Stimulated activated CD4-positive, alpha-beta T cell treated with anti-CD3 and anti-CD28 coated beads, Interleukin-2, amount 100 ng/mL, for 24 hours (primary cell): Measurements from ENCODE around the gene PTPRN2.
"Not testable (repeated sequence)": the region's sequence is repeated elsewhere in the genome, so short reads cannot be mapped to it uniquely, and the experiment has no call there.

ENCODE experiments used
- DNase-seq, 2 donors: peaks; one replicate each; pipeline ENCODE4 v3.0.0-alpha.2; 2020

The PTPRN2 gene

GRCh38 chr7:158431941-158432347 lies 155.7 kb downstream of the PTPRN2 start:
- no peak for DNase-seq

GRCh38 chr7:158431055-158431940 lies 156.3 kb downstream of the PTPRN2 start:
- DNase-seq = no peak

- no peak for DNase-seq
Measured at GRCh38 chr7:158430308-158431034, 157.2 kb downstream of the PTPRN2 start.

- DNase-seq = no peak
Measured at GRCh38 chr7:158428837-158429753, 158.5 kb downstream of the PTPRN2 start.

GRCh38 chr7:158428131-158428836 lies 159.3 kb downstream of the PTPRN2 start:
- no peak for DNase-seq

- DNase-seq = not testable (repeated sequence)
Measured at GRCh38 chr7:158425676-158426075, 161.9 kb downstream of the PTPRN2 start.

- no peak for DNase-seq
Measured at GRCh38 chr7:158424531-158424930, 163.1 kb downstream of the PTPRN2 start.

- no peak for DNase-seq
Measured at GRCh38 chr7:158424011-158424410, 163.6 kb downstream of the PTPRN2 start.

GRCh38 chr7:158422887-158423560 lies 164.6 kb downstream of the PTPRN2 start:
- DNase-seq = no peak

GRCh38 chr7:158422196-158422886 lies 165.3 kb downstream of the PTPRN2 start:
- DNase-seq = no peak

GRCh38 chr7:158421361-158421760 lies 166.3 kb downstream of the PTPRN2 start:
- DNase-seq = no peak

- no peak for DNase-seq
Measured at GRCh38 chr7:158420591-158421340, 166.9 kb downstream of the PTPRN2 start.

- no peak for DNase-seq
Measured at GRCh38 chr7:158419238-158419785, 168.3 kb downstream of the PTPRN2 start.

GRCh38 chr7:158418395-158418794 lies 169.2 kb downstream of the PTPRN2 start:
- not testable (repeated sequence) for DNase-seq

- no peak for DNase-seq
Measured at GRCh38 chr7:158416283-158416933, 171.2 kb downstream of the PTPRN2 start.

- DNase-seq = no peak
Measured at GRCh38 chr7:158415316-158415715, 172.3 kb downstream of the PTPRN2 start.

- no peak for DNase-seq
Measured at GRCh38 chr7:158414486-158414961, 173.1 kb downstream of the PTPRN2 start.

- no peak for DNase-seq
Measured at GRCh38 chr7:158414002-158414401, 173.6 kb downstream of the PTPRN2 start.
